Stimulated activated CD4-positive, alpha-beta T cell treated with anti-CD3 and anti-CD28 coated beads, Interleukin-1b, Interleukin-23, amount 100 ng/mL, for 48 hours (primary cell): ENCODE data around the gene CLDN9.

ENCODE experiments used
- DNase-seq: peaks from one replicate; pipeline ENCODE4 v3.0.0-alpha.2; 2020

Gene CLDN9

GRCh38 chr16:3020604-3021448, 8.1 kb downstream of the CLDN9 start:
- peak; percentile 50 for DNase-seq

DNA sequence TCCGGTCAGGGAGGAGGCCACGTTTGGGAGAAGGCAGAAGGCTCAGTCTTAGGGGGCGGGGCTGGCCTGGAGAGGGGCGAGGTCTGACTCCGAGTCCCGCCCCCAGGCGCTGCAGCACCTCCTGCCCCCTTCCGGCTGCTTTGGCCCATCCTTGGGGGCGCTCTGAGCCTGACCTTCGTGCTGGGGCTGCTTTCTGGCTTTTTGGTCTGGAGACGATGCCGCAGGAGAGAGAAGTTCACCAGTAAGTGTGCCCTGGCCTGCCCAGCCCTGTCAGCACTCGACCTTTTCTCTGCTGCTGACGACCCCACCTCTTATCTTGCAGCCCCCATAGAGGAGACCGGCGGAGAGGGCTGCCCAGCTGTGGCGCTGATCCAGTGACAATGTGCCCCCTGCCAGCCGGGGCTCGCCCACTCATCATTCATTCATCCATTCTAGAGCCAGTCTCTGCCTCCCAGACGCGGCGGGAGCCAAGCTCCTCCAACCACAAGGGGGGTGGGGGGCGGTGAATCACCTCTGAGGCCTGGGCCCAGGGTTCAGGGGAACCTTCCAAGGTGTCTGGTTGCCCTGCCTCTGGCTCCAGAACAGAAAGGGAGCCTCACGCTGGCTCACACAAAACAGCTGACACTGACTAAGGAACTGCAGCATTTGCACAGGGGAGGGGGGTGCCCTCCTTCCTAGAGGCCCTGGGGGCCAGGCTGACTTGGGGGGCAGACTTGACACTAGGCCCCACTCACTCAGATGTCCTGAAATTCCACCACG, 8.9 kb downstream of the CLDN9 start:
- DNase-seq, result peak; percentile 94

DNA sequence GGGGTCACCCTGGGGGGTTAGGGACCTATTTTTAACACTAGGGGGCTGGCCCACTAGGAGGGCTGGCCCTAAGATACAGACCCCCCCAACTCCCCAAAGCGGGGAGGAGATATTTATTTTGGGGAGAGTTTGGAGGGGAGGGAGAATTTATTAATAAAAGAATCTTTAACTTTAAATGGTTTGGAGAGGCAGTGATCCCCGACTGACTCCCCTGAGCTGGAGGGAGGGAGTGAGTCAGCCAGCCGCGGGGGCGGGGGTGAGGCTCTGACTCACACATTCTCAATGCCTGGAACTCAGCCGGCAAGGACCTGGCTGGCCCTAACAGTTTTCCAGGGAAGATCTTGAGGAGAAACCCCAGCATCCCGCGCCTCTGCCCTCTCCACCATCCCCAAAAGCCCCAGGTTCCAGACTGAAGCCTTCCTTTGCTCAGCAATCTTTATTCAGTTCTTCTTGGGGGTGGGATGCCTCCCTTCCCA, 9.5 kb downstream of the CLDN9 start:
- peak; percentile 90 for DNase-seq

- DNase-seq, result no peak
Measured at GRCh38 chr16:3022684-3023414, 10.1 kb downstream of the CLDN9 start.

GRCh38 chr16:3023415-3023668, 10.6 kb downstream of the CLDN9 start:
- DNase-seq, result peak; percentile 37

DNA sequence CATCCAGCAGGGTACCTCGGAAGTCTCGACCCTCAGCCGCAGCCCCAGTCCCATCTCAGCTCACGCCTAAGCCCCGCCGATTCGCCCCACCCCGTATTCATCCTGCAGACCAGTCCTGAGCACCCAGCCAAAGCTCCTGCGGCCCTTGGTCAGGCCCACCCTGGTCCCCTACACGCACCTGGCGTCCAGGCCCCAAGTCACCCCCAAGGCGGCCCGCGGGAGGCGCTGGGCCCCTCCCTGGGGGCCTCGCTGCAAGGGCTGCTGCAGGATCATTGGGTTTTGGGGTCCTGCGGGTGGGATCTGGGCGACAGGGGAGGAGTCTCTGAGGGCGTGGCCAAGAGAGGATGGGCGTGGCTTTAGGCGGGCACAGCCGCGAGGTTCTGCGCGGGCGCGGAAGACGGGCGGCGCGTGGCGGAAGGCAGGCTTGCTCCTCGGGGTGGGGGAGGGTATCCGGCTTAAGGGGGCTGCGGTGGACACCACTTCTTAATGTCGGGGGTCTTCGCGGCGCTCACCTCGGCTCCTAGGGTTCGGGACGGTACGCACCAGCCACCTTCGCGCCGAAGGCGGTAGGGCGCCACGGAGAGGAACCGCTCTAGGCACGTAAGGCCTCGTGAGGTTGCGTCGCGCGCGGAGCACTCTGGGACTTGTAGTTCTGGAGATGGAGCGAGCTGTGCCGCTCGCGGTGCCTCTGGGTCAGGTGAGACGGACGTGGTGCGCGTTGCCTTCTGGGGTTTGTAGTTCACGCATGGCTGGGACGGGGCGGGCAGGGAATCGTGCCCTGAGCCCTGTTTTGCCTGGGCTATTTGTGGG, 11.2 kb downstream of the CLDN9 start, which contains the start of the genes HCFC1R1 and THOC6:
Gene HCFC1R1 (minus strand): TSS at position 274 of the 810 bp plus-strand sequence. CDS start 1 bp downstream, at position 273.
Gene THOC6 (plus strand): TSS at position 367 of the 810 bp plus-strand sequence. CDS start 292 bp downstream, at position 659.
- peak; percentile 97 for DNase-seq

- DNase-seq, result no peak
Measured at GRCh38 chr16:3025032-3026002, 12.6 kb downstream of the CLDN9 start.

- no peak for DNase-seq
Measured at GRCh38 chr16:3026003-3026378, 13.3 kb downstream of the CLDN9 start.

DNA sequence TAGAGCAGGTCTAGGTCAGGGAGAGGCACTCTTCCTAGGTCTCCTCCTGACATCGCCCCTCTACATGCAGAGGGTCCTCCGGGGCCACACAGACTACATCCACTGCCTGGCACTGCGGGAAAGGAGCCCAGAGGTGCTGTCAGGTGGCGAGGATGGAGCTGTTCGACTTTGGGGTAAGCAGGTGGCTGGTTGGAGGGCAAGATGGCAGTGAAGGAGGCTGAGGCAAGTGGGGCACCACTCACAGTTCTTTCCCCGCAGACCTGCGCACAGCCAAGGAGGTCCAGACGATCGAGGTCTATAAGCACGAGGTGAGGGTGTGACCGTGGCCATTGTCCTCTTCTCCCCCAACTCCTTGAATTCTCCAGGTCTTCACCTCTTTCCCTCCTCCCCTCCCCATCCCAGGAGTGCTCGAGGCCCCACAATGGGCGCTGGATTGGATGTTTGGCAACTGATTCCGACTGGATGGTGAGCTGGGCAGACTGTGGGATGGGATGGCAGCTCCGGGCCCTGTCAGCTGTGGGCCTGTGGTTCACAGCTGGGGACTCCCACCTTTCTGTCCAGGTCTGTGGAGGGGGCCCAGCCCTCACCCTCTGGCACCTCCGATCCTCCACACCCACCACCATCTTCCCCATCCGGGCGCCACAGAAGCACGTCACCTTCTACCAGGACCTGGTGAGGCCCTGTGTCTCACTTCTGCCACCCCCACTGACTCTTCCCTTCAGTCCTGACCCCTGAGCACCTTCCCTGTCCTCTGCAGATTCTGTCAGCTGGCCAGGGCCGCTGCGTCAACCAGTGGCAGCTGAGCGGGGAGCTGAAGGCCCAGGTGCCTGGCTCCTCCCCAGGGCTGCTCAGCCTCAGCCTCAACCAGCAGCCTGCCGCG, 14.1 kb downstream of the CLDN9 start:
- no peak for DNase-seq

DNA sequence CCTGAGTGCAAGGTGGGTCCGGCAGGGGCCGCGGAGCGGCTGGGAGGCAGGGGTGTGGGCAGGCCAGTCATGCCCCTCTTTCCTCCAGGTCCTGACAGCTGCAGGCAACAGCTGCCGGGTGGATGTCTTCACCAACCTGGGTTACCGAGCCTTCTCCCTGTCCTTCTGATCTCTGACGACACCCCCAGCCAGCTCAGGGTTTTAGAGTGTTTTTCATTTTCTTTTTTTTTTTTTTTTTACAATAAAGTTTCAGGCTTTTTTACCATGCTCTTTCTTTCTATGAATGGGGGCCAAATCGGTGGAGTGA, 14.7 kb downstream of the CLDN9 start:
- no peak for DNase-seq

DNA sequence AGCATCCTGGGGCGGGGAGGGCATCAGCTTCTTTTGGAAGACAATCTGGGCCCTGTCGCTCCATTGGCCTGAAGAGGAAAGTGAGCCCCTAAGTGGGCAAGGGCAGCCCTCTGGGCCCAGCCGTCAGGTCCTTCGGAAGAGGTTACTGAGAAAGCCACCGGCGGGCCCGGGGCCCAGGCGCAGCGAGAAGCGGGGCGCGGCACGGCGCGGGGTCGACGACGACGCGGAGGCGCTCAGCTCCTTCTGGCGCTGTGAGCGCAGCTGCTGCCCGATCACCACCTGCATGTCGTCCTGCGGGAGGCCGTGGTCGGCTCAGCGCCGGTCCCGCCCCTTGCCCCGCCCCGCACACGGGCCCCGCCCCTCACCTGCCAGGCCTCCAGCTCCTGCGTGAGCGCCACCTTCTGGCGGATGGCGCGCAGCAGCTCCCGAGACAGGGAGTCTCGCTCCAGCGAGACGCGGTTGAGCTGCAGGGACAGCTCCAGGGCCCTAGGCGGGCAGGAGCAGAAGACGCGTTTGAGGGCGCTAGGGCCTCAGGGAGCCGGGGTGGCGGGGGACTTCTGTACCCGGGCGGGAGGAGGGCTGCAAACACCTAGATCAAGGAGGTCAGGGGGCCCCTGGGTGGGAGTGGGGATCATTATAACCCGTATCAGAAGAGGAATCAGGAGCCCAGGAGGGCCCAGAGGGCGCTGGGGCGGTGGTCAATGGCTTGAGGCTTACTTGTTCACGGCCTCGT, 15.4 kb downstream of the CLDN9 start:
- DNase-seq, result peak; percentile 88

- DNase-seq, result no peak
Measured at GRCh38 chr16:3028716-3029319, 16.1 kb downstream of the CLDN9 start.

DNA sequence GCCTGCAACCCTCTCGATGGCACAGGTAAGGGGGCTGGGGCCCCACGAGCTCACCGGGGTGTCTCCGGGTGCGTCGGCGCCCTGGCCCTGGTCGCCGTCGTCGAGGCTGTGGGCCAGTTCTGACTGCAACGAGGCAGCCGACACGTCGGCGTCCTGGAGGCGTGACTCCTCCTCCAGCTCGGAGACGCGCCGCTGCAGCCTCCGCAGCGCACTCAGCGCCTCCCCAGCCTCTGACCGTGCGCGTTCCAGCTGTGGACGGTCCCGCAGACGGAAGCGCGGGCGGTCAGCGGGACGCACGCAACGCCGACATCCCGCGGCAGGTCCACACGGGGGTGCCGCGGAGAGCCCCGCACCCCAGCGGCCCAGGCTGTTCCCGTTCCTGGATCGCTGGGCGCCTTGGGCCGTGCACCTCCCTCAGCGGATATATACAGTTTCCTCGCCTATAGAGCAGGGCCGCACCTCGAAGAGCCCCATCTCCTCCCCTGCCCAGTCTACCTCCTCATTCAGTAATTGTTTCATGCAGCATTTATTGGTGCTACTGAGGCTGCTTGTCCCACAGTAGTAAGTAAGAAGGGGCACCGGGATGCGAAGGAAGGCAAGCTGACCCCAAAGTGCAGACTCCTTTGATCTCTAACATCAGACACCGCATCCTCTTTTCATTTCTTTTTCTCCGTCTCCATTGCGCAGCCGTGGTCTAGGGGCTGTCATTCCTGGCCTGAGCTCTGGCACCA, 16.9 kb downstream of the CLDN9 start:
- DNase-seq, result peak; percentile 57

DNA sequence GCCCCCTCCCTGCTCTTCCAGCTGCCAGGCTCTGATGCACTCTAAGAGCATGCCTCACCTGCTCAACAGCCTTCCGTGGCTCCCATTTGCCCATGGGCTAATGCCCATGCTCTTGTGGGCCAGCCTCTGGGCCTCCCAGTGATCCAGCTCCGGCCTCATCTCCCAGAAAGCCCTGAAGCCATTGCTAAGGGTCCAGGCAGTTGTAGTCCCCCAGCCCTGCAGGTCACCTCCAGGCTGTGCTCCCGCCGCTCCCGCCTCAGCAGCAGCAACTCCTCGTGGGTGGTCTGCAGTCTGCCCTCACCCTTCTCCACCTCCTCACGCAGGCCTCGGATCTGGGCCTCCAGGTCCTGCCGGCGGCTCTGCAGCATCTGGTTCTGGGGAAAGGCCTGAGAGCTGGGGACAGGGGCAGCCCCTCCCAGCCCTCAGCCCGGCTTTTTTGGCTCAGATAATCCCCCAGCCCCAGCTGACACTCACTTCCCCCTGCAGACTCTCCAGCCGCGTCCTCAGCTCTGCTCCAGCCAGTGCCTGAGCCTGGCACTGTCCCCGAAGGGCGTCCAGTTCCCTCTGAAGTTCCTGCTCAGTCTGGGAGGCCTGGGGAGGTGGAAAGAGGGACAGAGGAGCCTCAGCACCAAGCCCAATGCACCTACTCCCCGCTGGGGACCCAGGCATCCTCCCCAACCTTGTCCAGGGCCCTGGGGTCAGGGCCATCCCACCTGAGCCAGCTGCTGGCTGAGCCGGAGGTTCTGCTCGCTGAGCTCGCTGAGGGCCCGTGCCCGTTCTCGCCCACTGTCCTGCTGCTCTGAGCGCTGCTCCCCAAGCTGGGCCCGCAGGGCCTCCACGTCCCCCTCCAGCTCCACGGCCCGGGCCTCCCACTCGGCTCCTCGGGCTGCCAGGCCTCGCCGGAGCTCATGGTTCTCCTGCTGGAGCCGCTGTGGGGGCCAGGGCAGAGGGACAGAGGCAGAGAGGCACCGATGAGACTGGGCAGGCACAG, 17.8 kb downstream of the CLDN9 start:
- DNase-seq, result no peak

DNA sequence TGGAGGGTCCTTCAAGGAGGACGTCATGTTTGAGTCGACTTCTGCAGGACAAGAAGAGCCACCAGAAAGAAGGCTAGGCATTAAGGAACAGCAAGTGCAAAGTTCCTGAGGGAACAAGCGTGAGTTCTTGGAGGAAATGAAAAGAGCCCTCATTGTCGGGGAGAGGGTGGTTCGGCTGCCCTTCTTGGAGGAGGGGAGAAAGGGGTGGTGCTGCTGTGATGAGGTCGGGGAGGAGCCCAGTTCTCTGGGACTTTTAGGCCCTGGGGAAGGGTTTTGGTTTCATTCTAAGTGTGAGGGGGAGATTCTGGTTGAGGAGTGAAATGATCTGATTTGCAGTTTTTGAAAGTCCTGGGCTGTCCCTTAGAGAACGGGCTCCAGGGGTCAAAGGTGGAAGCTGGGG, 19.9 kb downstream of the CLDN9 start:
- no peak for DNase-seq

GRCh38 chr16:3035289-3035971, 22.7 kb downstream of the CLDN9 start:
- DNase-seq, result no peak
